Progenitor cell of endocrine pancreas (in vitro differentiated cells): Measurements from ENCODE around the gene WDR47. TPM values are rescaled to one million over a fixed set of nuclear protein-coding genes. Genes with fewer than 3 reads are reported as not detected.

Experiments
- DNase-seq: peaks from one replicate; pipeline ENCODE4 v3.0.0; 2021; ENCODE audit warnings: low spot score; ENCODE audit not compliant: unreplicated experiment
- H3K27ac Mint-ChIP-seq: 2 replicates; pipeline ENCODE4 v1.8.0; 2021; ENCODE audit warnings: mild to moderate bottlenecking, moderate library complexity, mixed read lengths
- H3K27me3 Mint-ChIP-seq: 2 replicates; pipeline ENCODE4 v1.8.0; 2021; ENCODE audit warnings: mixed read lengths
- H3K36me3 Mint-ChIP-seq: 2 replicates; pipeline ENCODE4 v1.8.0; 2022; ENCODE audit warnings: mixed read lengths; ENCODE audit not compliant: insufficient read depth
- H3K4me1 Mint-ChIP-seq: 2 replicates; pipeline ENCODE4 v1.8.0; 2021; ENCODE audit warnings: low read depth, mixed read lengths
- H3K4me3 Mint-ChIP-seq: 2 replicates; pipeline ENCODE4 v1.8.0; 2021; ENCODE audit warnings: low read depth, mild to moderate bottlenecking, moderate library complexity, mixed read lengths
- H3K9me3 Mint-ChIP-seq: 2 replicates; pipeline ENCODE4 v1.8.0; 2021; ENCODE audit warnings: low read depth, mixed read lengths
- total RNA-seq: library from RNA; stranded (reverse); gene quantifications from 2 replicates; pipeline ENCODE4 v1.2.1, GENCODE V29; 2021
- TF ChIP-seq, protein P1 (sequence below): fragments of 200-600 bp; sonication (generic); IDR thresholded peaks from one replicate; pipeline ENCODE4 v1.5.0; 2021; ENCODE audit warnings: antibody characterized with exemption, mild to moderate bottlenecking; ENCODE audit not compliant: unreplicated experiment

Gene WDR47
- total RNA-seq, 1 donor from 2014 or later, result 12.2 TPM

- H3K27me3 Mint-ChIP-seq, result no peaks in the 10 kb centered on the region
- DNase-seq, result no peak
- H3K36me3 Mint-ChIP-seq, result peaks cover 4% of the 10 kb centered on the region
- peak overlapping the region; percentile 85 for H3K4me3 Mint-ChIP-seq
- peaks cover 6% of the 10 kb centered on the region for H3K4me1 Mint-ChIP-seq
- H3K27ac Mint-ChIP-seq, result peak overlapping the region; percentile 91
- TF ChIP-seq, protein P1, sequence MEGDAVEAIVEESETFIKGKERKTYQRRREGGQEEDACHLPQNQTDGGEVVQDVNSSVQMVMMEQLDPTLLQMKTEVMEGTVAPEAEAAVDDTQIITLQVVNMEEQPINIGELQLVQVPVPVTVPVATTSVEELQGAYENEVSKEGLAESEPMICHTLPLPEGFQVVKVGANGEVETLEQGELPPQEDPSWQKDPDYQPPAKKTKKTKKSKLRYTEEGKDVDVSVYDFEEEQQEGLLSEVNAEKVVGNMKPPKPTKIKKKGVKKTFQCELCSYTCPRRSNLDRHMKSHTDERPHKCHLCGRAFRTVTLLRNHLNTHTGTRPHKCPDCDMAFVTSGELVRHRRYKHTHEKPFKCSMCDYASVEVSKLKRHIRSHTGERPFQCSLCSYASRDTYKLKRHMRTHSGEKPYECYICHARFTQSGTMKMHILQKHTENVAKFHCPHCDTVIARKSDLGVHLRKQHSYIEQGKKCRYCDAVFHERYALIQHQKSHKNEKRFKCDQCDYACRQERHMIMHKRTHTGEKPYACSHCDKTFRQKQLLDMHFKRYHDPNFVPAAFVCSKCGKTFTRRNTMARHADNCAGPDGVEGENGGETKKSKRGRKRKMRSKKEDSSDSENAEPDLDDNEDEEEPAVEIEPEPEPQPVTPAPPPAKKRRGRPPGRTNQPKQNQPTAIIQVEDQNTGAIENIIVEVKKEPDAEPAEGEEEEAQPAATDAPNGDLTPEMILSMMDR, result no peak
- H3K9me3 Mint-ChIP-seq, result no peaks in the 10 kb centered on the region
Measured at GRCh38 chr1:108961752-108962486, 80.0 kb downstream of the WDR47 start.

DNA sequence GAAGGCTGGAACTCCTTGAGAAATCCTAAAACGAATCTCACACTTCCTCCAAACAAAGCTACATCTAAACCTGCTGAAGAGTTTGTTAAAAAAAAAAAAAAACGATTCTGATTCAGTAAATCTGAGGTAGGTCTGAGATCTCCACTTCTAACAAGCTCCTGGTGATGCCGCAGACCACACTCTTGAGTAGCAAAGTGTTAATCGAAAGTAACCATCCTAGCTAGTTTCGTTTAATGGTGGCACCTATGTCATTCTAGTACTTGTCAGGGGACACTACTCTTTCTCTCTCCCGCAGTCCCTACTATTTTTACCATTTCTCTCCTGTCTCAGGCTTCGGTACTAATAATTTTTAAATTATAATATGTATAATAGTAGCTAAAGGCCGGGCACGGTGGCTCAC lies 80.7 kb downstream of the WDR47 start:
- no peak overlapping the region for H3K27ac Mint-ChIP-seq
- H3K36me3 Mint-ChIP-seq, result peaks cover 6% of the 10 kb centered on the region

GRCh38 chr1:108960719-108961118 lies 81.2 kb downstream of the WDR47 start:
- TF ChIP-seq, protein P1, result no peak
- Mint-ChIP-seq H3K27me3 (no peaks in the 10 kb centered on the region), H3K4me3 (no peak overlapping the region), H3K36me3 (peaks cover 6% of the 10 kb centered on the region), H3K27ac (no peak overlapping the region), H3K4me1 (peaks cover 6% of the 10 kb centered on the region), H3K9me3 (no peaks in the 10 kb centered on the region)
- DNase-seq, result no peak

More for the DNA sequence above, 80.7 kb downstream of the WDR47 start:
- H3K9me3 Mint-ChIP-seq, result no peaks in the 10 kb centered on the region
- no peaks in the 10 kb centered on the region for H3K27me3 Mint-ChIP-seq
- no peak overlapping the region for H3K4me3 Mint-ChIP-seq
- no peak for DNase-seq
- TF ChIP-seq, protein P1, result no peak
- peaks cover 6% of the 10 kb centered on the region for H3K4me1 Mint-ChIP-seq

DNA sequence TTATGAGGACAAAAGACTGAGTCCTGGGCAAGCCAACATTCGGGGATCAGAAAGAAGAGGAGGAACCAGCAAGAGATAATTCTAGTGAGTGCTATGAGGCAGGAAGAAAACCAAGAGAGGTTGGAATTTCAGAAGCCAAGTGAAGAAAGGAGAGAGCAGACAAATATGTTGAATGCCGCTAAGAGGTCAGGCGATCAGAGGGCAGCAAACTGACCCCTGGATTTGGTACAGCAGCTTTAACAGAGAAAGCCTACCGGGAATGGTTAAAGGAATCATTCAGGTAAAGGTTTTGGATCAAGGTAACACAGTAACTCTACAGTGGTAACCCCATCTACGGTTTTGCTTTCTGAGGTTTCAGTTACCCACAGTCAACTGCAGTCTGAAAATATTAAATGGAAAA lies 84.0 kb downstream of the WDR47 start:
- Mint-ChIP-seq H3K9me3 (no peaks in the 10 kb centered on the region), H3K4me3 (no peak overlapping the region), H3K36me3 (peaks cover 13% of the 10 kb centered on the region), H3K4me1 (peaks cover 7% of the 10 kb centered on the region), H3K27me3 (no peaks in the 10 kb centered on the region), H3K27ac (no peak overlapping the region)
- TF ChIP-seq, protein P1, result no peak
- DNase-seq, result no peak

GRCh38 chr1:108955881-108956280 lies 86.0 kb downstream of the WDR47 start:
- no peaks in the 10 kb centered on the region for H3K27me3 Mint-ChIP-seq
- peaks cover 1% of the 10 kb centered on the region for H3K4me1 Mint-ChIP-seq
- no peak overlapping the region for H3K4me3 Mint-ChIP-seq
- H3K9me3 Mint-ChIP-seq, result no peaks in the 10 kb centered on the region
- H3K36me3 Mint-ChIP-seq, result peaks cover 11% of the 10 kb centered on the region
- H3K27ac Mint-ChIP-seq, result no peak overlapping the region
- DNase-seq, result no peak
- TF ChIP-seq, protein P1, result no peak
